HUDEP-2 (cell line): ENCODE measurements around the gene NLRP9.

ENCODE experiments used
- DNase-seq, 76 experiments: peaks; one replicate each; lab custom pipeline; 2025; ENCODE audit not compliant: unreplicated experiment in 76 of 76; lab: John Stamatoyannopoulos, UW

Gene NLRP9

DNA sequence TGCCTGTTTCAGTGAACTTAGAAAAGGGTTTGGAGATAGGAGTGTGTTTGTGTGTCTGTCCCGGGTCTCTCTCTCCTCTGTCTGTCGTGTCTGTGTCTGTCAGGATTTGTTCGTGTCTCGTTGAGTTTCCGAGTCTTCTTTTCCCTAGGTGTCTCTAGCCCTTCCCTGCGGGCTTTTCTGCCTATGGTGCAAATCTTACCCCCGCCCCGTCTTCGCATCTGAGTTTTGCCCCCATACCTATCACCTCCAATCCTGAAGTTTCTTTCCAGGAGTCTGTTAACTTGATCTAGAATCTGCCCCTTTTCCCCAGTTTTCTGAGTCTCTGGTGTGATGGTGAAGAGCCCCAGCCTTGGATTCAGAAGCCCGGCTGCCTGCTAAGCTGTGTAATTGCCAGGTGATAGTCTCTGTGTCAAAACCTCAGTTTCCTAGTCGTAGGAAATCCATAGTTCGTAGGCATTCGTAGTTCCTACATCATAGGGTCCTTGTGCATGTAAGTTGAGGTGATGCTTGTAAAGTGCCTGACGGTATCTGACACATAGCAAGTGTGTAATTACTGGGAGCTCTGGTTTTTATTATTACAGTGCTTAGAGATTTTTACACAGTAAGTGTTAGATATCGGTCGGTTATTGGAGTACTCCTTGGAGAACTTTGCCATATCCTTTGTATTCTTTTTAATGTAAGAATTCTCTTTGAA, 62.4 kb downstream of the NLRP9 start:
- DNase-seq, result peak in 1 of 76 experiments; percentile 29

DNA sequence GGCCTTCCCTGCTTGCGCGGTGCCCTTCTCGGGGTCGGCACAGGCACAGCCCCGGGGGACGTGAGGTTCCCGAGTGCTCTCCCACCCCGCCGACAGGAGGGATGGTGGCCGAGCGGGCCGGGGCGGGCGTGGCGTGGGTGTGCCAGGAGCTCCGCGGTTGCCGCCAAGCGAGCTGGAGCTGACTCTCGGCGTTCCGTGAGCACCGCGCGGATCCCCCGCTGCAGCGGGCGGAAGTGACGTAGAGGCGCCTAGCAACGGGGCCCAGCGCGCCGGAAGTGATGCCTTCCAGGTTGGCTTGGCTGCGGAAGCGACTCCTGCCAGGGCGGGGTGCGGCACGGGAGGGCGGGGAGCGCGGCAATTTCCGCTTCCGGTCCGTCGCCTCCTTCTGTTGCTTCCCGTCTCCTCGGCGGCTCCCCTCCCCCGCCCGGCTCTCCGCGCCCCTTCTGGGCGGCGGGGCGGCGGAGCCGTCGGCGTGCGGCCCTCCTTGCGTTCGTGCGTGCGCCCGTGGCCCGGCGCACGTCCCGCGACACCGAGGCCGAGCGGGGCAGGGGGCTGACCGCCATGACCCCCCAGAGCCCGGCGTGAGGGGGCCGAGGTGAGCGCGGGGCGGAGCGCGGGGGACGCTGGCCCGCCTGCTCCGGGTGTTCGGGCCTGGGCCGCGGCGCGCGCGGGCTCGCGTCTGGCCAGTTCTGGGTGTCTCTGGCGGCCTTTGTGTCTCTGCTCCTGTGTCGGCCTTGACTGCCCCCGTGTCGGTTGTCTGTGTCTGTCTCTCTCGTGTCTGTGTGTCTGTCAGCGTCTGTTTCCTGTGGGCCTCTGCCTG, 63.2 kb downstream of the NLRP9 start, which contains the start of gene EPN1:
Gene EPN1, plus strand, starts transcription at position 386 of the 820 bp plus-strand sequence. CDS start 3,402 bp downstream, outside the sequence.
- DNase-seq, result peak in 75 of 76 experiments; percentile 38 to 99 (median 98)

DNA sequence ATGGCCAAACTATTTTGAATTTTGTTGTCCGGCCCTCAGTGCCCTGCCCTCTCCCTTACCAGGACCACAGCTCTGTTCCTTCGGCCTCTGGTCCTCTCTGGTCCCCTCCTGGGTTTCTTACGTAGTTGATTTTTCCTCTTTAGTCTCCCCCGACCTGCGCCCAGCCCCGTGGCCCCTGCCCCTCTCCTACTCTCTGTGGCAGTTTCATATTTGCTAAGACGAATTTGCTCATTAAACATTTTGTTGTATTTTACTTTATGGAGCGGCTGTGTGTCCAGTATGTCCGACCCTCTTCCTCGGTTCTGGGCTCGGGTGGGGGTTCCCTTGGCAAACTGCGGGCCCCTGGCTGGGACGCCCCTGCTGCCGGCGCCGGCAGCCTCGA, 63.8 kb downstream of the NLRP9 start:
- no peak for DNase-seq

DNA sequence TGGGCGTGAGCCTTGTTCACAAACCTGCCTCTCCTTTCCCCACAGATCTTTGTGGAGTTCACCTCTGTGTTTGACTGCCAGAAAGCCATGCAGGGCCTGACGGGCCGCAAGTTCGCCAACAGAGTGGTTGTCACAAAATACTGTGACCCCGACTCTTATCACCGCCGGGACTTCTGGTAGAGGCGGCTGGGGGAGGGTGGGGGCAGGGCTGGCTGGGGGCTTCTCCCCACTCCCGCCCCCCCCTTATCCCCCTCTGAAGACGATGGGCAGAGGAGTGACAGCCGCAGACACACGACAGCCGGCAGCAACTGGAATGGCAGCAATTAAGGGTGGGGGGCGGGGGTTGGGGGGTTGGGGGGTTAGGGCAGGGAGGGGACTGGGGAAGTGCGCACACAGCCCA, 64.3 kb downstream of the NLRP9 start:
- DNase-seq, result no peak

DNA sequence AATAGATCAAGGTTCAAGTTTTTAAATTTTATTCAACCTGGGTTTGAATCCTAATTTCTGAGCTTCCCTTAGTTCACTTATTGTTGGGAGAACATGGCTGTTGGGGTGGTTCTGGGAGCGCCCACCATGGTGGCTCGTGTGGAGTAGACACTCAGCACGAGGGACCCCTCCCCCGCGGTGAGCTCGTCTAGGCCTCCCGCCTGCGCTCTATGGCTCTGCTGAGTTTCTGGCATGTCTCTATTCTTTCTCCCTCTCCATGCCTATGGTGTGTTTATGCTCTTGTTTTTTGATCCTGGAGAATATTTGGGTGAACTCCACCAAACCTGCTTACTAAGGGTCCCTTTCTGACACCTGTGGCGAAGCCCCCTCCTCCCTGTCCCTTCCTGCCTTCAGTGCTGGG, 64.7 kb downstream of the NLRP9 start:
- peak in 5 of 76 experiments; percentile 9 to 29 (median 20) for DNase-seq

DNA sequence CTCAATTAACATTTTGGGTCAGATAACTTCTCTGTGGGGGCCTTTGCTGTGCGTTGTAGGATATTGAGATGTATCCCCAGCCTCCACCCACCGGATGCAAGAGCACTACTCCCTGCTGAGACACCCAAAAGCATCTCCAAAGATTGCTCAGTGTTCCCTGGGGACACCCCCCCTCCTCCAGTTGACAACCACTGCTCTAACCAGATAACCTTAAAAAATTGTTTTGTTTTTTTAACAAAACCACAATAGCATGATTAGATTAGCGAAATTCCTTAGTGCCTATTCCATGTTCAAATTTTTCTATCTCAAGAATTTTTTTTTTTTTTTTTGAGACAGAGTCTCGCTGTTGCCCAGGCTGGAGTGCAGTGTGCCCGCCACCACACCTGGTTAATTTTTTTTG, 65.8 kb downstream of the NLRP9 start:
- DNase-seq, result peak in 1 of 76 experiments; percentile 18

DNA sequence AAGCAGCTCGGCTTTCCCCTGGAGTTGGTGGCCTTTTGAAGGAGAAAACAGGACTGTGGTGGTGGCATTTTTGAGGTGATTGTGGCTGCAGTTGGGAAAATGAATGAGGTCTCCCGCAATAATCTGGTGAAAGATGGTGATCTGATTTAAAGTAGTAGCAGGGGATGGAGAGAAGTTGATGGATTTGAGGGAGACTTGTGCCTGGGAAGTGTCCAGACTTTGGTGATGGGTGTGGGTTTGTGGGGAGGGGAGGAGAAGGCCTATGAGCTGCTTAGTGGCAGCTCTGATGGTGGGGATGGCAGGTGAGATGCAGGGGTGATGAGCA, 67.2 kb downstream of the NLRP9 start:
- no peak for DNase-seq

DNA sequence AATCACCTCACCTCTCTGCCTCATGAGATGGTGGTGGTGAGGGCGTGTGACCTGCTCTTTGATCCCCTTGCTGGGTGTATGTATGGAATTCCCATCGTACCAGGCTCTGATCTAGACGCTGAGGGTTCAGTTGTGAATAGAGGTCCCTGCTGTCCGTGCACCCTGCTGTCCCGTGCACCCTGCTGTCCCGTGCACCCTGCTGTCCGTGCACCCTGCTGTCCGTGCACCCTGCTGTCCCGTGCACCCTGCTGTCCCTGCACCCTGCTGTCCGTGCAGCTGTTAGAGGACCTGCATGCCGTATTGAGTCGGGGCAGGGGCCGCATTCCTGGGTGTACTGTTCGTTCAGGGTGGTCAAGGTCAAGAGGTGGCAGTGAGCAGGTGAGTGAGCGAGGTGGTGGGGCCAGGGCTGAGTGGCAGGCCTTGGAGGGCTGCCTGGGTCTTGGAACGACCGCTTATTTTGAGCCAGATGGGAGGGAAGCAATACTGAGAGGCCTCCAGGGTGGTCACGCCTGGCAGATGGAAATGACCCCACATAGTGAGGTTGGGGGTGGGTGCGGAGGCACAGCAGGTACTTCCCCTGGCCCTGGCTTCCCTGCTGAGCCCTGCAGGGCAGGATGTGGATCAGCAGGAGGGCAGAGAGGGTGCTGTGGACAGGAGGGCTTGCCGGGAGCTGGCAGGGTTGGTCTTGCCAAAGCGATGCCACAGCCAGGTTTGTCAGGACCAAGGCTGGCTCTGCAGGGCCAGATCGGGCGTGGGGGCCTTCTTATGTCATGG, 67.7 kb downstream of the NLRP9 start:
- DNase-seq, result no peak

DNA sequence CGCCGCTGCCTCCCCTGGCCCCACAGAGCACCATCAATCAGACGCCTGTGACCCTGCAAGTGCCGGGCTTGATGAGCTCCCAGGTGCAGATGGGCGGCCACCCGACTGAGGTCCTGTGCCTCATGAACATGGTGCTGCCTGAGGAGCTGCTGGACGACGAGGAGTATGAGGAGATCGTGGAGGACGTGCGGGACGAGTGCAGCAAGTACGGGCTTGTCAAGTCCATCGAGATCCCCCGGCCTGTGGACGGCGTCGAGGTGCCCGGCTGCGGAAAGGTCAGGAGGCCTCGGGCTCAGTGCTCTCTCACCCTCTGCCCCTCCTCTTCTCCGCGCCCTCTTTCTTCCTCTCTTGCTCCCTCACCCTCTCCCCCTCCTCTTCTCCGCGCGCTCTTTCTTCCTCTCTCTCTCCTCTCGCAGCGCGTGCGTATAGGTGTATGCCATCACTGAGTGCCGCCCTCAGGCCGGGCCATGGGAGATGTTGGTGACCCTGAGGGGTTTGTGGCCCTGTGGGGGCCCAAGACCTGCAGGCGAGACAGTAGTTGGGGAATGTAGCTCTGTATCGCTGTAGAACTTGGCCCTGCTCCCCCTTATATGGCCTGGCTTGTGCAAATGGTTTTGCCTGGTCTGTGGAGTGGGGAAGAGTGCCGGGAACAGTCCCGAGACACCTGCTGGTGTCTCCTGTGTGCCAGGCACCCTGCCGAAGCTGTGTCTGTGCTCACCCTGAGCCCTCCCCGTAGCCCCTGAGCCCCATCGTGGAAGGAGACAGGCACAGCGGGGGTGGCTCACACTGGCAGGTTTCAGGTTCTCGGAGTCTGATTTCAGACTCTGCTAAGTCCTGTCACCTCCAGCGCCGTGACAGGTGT, 68.6 kb downstream of the NLRP9 start:
- no peak for DNase-seq

DNA sequence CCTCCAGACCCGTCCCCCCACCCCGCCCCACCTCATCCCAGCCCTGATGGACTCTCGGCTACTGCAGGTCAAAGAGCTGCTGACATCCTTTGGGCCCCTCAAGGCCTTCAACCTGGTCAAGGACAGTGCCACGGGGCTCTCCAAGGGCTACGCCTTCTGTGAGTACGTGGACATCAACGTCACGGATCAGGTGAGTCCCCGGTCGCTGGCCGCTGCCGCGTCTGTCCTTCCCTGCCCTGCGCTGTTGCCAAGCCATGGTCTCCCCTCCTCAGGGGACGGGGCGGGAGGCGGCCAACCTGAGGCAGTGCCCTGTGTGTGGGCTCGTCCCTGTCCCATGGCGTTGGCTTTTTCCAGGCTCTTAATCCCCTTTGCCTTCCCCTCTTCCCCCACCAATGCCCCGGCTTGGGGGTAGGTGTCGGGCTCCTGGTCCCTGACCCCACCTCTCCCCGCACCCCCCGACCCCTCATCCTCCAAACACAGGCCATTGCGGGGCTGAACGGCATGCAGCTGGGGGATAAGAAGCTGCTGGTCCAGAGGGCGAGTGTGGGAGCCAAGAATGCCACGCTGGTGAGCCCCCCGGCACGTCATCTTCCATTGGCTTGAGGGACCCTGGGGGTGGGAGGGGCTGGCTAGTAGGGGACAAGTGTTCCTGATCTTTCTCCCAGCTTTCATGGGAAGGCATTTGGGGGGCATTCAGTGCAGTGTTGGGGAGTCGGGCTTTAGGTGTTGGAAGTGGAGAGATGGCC, 69.4 kb downstream of the NLRP9 start:
- no peak for DNase-seq

DNA sequence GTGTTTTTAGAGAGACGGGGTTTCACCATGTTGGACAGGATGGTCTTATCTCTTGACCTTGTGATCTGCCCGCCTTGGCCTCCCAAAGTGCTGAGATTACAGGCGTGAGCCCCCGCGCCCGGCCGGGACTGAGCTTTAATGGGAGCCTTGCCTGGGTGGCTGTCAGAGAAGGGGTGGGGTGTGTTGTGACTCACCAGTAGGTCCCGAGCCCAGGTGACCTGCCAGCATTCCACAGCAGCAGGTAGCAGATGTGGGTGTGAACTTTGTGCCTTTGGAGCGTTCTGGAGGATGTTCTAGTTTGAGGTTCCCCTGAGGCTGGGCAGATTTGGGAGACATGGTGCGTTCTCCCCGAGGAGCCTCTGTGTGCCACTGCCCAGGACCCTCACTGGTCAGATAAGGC, 70.2 kb downstream of the NLRP9 start:
- DNase-seq, result no peak

DNA sequence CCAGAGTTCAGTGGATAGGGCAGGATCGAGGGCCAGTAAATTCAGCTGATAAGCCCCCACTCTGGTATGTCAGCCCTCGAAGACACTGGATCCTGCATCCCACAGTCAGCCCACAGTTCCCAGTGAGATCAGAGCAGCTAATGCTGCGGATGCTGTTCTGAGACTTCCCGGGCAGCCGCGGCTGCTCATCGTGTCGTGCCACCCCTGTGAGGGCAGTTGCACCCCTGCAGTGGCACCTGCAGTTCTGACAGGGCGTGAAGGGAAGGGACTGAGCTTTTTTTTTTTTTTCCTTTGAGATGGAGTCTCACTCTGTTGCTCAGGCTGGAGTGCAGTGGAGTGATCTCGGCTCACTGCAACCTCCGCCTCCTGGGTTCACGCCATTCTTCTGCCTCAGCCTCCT, 70.7 kb downstream of the NLRP9 start:
- no peak for DNase-seq

DNA sequence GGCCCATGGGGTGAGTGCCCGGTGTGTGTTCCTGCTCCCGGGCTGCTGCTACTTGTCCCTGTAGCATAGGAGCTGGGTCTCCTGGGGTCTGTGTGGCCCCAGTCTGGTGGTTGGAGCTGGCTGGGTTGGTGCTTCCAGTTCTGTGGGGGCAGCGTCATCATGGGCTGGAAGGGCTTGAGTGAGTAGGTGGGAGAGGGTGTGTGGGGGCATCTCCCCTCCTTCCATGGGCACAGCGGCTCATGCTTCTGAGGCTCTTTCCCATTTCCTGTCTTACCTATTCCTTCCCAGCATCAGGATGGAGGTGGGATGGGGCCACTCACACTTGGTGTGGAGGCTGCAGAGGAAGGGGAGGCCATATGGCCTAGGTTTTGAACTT, 71.2 kb downstream of the NLRP9 start:
- no peak for DNase-seq

DNA sequence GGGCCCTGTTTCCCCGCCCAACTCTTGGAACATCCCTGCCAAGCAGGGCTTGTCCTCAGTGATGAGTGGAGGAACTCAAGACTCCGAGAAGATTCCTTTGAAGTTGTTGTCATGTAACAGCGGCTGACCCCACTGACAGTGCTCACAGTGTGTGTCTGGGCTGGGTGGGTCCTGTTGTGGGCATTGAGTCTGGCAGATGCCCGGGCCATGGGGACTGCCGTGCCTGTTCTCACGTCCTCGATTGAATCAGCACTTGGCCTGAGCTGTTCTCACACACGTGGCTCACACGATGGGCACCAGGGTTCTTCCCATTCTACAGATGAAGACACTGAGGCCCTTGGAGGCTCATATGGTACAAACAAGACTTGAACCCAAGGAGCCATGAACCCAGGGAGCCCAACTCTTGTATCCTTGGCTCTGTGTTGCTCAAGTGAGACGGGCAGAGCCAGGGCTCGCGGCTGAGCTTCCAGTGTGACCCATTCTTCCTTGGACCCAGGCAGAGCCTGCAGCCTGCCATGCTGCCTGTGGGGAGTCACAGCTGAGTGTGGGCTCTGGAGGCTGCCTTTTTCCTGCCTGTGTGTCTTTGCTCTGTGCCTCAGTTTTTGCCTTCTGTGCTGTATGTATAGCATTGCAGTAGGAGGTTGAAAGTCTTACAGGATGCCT, 71.7 kb downstream of the NLRP9 start:
- DNase-seq, result no peak

DNA sequence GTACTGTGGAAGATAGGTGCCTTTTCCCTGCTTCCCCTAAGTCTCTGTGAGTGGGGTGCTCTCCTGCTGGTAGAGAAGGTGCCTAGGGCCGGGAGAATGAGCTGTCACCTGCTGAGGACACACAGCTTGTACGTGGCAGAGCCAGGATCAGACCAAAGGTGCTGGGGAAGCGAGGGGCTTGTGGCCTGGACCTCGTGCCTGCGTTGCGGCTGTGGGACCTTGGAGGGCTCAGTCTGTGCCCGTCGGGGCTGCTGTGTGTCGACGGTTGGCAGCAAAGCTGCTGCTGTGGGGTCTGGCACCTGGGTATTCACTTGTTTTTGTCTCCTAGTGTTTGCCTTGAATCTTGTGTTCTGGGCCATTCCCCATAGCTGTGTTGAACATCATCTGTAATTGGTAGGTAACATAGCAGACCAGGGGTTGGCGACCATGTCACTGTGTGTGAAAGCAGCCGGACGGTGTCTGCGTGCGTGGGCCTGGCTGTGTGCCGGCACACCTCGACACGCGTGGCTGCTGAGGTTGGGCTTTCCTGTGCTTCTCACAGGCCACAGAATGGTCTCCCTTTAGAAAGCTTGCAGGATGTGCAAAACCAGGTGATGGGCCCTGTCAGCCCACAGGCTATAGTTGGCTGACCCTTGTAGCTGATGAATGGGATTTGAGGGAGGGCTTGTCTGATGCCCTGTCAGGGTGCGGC, 74.2 kb downstream of the NLRP9 start:
- no peak for DNase-seq

DNA sequence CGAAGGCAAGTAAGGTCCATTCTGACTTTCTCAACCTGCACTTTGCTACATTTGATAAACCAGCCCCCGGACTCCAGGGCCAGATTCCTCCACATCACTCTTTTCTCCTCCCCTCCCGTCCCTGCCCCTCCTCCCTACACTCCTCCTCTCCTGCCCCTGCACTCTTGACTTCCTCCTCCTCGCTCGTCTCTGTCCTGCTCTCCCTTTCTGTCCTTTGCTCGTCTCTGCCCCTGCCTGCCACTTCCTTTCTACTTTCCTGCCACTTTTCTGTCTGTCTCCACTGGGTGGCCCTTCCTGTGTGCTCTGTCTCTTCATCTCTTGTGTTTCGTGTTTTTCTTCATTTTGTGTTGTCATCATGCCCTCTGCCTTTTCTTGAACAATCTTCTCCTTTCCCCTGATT, 76.4 kb downstream of the NLRP9 start:
- DNase-seq, result no peak

DNA sequence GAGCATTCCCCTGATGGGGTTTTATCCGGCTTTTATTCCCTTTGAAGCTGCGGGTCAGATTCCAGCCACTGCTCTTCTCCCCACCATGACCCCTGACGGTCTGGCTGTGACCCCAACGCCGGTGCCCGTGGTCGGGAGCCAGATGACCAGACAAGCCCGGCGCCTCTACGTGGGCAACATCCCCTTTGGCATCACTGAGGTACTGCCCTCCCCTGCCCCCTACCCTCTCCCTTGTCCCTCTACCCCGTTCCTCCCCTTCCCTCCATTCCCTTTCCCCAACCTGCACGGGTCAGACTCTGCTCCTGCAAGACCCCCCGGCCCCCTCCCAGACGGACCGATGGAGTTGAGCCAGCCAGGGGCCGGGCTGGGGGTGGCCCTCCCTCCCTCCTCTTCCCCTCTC, 77.2 kb downstream of the NLRP9 start:
- DNase-seq, result no peak

DNA sequence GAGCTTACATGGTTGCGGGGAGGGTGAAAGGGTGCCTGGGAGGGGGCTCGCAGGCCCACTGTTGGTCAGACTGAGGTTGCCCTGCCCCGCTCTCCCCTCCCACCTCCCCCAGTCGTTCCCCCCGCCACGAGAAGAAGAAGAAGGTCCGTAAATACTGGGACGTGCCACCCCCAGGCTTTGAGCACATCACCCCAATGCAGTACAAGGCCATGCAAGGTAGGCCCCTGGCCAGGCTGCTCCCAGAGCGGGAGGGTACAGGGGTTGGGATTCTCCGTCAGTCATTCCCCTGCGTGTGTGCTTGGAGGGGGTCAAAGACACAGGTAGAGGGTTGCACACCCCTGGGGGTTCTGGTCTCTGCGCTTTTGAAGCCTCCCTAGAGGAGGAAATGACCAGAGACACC, 77.8 kb downstream of the NLRP9 start:
- DNase-seq, result no peak

DNA sequence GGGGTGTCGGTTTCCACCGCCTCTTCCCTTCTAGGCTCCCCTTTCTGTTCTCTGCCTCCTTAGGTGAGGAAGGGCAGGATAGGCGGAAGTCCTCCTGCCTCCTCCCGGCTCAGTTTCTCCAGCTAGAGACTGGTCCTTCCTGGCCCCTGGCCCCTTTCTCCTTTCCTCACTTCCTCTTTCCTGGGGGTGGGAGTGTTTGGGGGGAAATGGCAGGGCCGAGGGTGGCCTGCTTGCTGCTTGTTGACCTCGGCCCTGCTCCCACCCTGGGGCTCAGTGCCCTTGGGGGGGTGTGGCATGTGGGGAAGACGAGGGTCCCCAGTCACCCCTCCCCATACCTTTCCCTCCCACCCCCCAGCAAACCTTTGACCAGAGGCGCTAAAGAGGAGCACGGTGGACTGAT, 78.4 kb downstream of the NLRP9 start:
- no peak for DNase-seq
